Smooth muscle cell of the brain vasculature (primary cell): Measurements from ENCODE around the gene RAD51B.
"Not testable (repeated sequence)": the region's sequence is repeated elsewhere in the genome, so short reads cannot be mapped to it uniquely, and the experiment has no call there.

Experiments
- DNase-seq: peaks from one replicate; pipeline ENCODE4 v3.0.0-alpha.2; 2012; ENCODE audit warnings: low read depth, low spot score

Gene RAD51B

DNA sequence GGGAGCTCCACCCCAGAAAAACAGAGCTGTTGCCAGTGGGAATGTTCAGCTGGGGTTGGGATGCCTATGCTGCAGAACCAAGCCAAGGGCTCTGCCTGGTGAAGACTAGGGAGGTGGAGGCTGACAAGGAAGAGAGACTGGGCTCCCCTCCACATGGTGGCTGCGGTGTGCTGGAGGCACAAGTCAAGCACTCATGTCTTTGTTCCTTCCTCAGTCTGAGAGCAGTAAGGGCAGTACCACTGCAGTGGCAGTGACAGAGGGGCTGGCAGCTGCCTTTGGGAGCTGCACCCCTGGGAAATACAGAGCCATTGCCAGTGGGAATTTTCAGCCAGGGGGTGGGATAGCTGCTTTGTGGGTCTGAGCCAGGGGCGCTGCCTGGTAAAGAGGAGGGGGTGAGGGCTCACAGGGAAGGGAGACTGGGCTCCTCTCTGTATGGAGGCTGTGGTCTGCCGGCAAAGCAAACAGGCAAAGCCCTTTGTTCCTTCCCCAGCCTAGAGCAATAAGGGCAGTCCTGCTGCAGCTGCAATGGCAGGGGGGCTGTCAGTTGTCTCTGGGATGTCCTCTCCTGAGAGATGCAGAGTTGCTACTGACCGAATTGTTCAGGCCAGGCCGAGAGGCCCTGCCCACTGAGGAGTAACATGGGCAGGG lies 255.9 kb downstream of the RAD51B start:
- DNase-seq: no peak

DNA sequence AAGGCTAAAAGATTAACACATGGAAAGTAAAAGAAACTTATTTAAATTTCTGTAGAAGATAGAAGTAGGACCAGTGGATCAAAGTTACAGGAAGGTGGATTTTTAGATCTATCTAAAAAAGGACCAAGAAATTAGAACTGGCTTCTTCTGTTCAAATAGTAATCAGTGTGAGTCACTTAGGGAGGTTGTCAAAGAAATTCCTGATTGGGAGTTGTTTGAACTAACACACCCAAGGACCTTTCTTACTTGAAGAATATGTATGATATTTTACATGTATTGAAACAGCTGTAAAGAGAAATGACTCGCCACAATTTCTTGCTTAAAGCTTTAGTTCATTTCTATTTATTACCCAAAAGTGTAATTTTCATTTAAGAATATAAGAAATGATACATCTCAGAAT lies 256.9 kb downstream of the RAD51B start:
- no peak for DNase-seq

DNA sequence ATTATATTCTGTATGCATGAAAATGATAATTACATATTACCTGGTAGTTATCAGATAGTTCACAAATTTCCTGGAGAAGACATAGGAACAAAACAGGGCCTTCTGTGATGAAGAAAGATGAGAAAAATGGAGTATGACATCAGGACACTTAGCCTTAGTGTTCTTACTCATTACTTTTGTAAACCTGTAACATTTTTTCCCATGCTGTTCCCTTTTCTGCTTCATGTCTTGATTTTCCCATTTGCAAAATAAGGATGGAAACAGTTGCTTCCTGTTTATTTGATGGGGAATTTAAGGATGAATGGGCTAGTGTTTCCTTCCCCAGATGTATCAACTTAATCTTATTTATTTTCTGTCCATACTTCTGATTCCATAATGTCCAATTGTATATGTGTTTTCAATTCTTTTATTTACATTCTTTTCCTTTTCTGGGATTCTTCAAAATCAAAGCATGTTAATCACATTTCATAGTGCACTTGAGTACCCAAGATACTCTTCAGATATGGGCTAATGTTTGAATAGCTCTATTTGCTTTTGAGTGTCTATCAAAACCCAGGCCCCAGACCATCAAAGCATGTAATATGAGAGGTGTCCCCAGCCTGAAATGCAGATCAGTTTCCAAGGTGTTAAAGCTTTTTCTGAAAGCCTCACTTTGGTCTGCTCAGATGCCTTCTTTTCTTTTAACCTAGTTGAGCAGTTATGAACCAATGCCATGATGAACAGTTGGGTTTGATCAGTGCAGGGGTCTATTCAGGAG lies 260.5 kb downstream of the RAD51B start:
- DNase-seq: no peak

DNA sequence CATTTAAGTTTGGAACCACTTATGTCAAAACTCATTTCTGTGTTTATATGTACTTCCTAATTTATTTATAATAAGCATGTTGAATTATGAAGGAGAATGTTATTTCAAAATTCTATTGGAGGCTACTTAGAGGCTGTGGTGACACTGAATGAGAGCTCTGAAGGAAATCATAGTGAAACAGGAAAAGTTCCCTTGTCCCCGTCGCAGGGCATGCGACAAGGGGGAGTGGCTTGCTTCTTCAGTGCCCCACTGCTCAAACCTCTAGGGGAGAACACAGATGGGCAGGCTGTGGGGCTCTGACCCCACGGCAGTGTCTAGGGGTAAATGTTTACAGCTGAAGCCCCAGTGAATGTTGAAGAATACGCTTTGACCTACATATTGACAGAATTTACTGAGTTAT lies 261.9 kb downstream of the RAD51B start:
- no peak for DNase-seq

DNA sequence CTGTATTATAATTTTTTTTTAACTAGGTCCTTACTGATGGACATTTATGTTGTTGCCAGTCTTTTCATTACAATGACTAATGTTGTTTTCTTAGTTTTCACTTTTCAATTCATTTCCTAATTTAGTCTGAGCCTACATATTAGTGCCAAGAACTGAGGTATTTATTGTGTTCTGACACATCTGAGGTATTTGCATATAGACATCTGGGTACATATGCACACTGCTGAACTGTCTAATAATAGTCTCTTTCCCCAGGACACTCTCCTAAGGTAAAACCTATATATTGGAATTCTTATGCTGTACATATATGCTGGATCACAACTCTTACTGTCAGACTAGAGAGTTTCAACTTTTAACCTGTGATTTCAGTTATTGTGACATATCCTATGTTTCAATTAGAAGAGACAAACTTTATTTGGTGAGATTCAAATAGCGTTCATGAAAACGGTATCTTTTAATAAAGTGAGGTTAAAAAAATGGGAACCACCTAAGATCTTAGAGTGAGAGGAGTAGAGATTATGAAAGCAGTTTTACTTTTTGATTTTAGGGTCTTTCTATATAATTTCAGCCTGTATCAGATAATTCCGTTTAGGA lies 263.2 kb downstream of the RAD51B start:
- DNase-seq: no peak

DNA sequence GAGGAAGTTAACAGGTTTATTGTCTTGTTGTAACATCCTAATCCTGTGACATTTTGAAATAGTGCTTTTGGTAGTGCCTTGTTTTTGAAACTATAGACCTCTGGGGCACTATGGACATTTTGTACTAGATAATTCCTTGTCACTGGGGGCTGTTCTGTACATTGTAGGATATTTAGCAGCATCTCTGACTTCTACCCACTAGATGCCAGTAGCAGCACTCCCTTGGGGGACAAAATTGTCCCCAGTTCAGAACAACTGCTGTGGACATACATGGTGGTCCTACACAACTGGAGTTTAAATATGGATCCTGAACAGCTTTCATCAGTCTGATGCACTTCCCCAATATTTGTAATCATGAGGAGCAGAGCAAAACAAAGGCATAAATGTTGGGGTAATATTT lies 264.7 kb downstream of the RAD51B start:
- no peak for DNase-seq

DNA sequence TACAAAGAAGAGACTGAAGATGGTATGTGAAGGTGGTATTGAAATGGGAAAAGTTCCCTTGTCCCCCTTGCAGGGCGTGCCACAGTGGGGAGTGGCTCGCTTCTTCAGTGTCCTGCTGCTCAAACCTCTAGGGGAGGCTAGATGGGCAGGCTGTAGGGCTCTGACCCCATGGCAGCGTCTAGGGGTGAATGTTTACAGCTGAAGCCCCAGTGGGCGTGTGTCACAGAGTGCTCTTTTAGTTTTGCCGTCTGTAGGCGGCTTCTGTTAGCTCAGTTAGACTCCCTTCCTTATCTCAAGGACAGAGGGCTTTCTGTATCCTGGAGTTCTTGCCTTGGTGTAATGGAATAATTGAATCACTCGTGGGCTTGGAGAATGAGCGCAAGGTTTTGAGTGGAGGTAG lies 266.2 kb downstream of the RAD51B start:
- no peak for DNase-seq

DNA sequence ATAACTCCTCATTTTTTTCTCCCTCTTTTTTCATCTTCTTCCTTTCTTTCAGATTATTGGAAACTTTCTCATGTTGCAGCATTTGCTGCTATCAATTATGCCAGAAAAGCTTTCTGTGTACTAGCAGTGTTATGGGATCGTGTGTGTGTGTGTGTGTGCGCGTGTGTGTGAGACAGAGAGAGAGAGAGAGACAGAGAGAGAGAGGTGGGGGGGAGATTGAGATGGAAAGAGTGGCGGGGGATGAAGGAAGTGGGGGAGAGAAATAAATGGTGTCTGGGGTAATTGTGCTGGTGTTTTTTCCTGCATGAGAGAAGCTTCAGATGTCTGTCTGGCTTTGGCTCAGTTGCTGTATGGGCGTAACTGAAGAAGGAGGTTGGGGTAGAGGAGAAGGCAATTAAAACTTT lies 268.9 kb downstream of the RAD51B start:
- DNase-seq: no peak

DNA sequence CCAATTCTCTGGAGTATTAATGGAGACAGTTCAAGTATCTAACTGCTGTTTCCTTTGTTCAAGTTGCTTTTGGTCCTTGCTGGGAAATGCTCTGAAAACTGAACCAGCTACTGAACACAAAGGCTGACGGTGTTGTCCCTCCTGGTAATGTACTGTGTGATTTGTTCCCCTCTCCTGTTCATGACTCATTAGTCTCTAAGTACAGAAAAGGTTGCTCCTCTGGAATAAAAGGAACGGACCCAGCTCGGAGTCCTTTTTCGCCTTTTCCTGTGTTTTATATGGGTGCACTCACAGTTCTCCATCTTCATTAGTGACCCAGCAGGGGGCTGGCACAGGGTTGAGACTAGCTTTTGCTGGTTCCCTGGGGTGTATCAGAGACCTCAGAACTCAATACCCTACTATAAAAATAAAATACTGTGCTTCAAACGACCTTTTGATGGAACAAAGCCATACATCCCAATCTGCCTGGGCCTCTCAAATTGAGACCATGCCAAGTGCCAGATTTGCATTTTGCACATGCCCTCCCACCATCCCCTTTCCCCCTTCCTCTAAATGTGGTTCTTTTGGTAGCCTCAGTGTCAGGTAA lies 269.7 kb downstream of the RAD51B start:
- DNase-seq: peak; percentile 21

DNA sequence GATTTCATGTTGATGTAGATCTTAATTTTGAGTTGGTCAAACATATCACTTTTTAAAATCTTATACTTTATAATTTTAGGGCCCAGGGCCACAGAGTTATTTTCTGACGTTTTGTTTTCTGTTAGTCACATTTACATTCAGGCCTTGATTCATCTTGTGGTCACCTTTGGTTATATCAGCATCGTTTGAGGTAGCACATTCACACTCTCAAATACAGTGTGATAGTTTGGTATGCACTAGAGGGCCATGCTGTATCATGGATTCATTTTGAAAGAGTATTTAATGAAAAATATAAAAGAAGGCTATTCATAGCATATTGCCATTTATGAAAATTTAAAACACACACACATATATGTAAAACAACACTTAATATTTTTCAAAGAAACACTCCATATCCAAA lies 274.6 kb downstream of the RAD51B start:
- DNase-seq: no peak

DNA sequence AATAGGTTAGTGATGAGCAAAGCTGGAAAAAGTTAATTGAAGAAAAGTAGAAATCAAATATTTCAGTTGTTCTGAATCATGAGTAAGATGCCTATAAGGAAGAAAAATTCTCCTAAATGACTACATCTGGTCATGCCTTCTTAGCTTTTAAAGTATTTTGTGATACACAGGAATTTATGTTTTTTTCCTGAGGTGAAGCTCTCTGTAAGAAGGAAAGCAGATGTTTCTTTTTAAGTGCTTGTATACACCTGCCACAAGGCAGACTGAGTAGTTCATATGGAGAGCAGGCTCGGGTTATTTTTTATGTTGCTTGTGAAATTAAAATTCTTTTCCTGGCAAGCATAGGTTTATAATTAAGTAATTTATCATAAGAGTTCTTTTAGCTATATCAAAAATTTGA lies 275.2 kb downstream of the RAD51B start:
- DNase-seq: no peak

DNA sequence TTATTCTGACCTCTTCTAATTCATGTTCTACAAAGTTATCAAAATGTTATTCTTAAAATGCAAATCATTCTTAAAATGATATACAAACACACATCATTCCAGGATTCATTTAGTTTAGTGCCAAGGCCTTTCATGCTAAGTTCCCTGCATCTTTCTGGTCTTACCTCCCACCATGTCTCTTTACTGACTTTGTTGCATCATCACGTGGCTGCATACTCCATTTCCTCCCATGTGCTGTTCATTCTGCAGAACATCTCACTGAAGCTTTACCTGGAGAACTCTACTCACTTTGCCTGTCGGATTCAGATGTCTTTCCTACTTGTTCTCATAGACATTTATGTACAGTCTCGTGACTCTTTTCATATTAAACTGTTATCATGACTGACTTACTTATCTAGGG lies 278.1 kb downstream of the RAD51B start:
- DNase-seq: no peak

DNA sequence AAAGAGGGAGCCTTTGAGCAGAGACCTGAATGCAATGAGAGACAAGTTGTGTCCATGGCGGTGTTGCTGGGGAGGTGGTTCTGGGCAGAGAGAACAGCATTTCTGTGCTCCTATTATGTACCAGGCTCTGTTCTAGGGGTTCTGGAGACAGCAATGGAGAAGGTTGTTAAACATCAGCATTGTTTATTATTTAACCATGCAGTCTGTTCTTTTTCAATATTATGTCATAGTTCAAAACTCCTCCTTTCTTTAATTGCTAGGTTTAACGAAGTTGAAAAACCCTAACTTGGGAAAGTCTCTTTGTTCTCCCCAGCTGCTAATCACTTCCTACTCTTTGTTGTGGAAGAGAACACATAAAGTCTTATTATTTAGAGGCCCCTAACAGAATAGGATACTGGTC lies 279.3 kb downstream of the RAD51B start:
- DNase-seq: no peak

DNA sequence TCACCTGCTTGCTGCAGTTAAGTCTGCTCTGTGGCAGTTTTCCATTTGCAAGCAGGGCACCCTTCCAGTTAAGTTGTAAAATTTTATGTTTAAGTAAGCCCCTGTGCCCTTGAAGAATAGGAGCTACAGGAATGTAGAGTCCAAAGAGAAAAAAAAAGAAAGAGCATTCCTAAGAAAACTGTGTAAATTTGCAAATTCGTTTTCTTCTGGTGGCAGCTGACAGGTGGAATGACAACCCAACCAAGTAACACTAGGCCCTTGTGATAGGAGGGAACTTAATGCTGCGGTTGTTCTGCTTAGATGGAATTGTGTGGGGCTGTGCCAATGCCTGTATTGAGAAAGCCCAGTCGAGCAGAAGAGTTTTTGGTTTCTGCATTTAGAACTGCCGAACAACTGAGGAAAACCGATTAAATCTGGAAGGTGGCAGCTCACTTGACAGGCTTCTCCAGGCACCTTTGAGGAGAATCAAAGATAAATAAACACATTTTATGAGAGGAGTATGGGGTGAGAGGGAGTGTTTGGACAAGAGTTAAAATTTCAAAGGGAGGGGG lies 280.0 kb downstream of the RAD51B start:
- no peak for DNase-seq

DNA sequence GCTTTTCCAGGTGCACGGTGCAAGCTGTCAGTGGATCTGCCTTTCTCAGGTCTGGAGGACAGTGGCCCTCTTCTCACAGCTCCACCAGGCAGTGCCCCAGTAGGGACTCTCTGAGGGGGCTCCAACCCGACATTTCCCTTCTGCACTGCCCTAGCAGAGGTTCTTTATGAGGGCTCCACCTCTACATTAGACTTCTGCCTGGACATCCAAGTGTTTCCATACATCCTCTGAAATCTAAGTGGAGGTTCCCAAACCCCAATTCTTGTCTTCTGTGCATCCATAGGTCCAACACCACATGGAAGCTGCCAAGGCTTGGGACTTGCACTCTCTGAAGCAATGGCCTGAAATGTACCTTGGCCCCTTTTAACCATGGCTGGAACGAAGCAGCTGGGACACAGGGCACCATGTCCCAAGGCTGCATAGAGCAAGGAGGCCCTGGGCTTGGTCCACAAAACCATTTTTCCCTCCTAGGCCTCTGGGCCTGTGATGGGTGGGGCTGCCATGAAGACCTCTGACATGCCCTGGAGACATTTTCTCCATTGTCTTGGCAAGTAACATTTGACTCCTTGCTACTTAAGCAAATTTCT lies 282.2 kb downstream of the RAD51B start:
- DNase-seq: not testable (repeated sequence)

DNA sequence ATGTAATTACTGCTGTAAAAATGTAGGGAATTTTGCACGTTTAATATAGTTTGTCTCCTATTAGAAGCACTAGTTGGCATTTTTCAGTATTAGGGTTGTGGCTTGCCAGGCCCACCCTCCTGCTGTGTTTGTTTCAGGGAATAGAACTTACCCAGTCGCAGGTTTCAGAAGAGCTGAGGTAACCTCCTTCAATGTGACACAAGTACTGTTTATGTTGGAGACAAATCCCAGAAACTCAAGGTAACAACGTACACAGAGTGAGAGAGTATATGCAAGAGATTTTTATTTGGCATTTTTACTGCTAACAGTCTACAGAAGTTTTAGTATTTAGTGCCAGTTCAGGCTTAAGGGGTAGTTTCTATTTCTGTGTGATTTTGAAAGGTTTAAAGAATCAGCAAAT lies 284.3 kb downstream of the RAD51B start:
- no peak for DNase-seq

DNA sequence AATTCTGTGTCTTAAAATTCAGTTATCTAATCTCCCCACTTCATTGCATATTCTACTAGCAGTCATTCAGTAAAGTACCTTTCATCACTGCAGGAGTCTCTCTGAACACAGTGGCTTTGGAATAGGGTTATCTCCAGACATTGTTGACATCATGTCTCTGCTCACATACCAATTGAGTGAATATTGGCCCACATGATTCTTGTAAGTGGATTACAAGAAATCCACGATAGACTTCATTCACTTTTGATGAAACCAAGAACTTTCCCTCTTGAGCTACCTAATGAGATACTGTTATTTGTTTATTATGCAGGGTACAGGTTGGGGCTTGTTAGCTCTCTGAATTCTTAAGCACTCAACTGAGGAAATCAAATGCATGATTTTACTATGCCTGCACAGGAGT lies 284.9 kb downstream of the RAD51B start:
- no peak for DNase-seq

DNA sequence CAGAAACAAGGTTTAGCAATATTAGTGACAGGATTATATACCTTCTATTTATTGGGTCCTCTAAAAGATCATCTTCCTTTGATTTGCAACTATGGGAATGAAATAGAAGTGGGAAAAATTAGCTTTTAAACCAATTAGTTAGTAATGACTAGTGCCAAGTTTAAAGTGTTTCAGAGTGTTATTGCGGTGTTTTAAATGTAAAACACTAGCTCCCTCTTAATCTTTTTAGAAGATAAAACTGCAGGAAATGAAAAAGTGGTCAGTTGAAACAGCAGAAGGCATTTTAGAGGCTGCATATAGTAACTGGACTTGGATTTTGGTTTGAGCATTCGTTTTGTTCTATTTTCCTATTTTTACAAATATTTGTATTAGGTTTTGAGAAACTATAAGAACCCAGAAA lies 286.2 kb downstream of the RAD51B start:
- DNase-seq: no peak

DNA sequence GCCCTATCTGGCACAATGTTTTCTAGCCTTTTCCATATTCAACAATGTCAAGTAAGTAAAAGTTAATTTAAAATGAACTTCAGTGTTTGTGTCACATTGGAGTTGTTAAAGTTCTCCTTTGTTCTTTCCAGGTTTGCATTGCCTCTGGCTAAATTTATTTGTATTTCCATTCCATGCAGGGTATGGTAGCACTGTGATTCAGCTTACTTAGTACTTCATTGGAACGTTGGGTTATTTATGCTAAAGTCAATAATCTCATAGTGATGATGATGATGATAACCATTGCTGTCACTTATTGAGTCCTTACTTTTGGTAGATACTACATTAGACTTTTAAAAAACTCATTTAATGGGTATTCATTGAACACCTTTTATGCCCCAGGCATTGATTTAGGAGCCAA lies 286.9 kb downstream of the RAD51B start:
- DNase-seq: no peak

DNA sequence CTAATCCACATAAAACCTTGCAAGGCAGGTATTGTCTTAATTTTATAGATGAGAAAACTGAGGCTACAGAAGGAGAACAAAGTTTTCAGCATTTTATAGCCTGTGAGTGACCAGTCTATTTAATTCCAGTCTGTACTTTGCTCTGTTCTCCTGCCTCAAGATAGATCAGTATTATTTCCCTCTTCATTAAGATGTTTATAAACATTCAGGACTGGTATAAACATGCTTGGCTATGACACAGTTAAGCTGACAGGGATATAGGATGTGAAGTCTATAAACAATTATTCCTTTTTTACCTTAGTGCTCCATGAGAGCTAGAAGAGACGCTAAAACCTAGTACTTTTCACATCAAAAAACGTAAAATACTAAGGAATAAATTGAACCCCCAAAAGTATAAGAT lies 287.3 kb downstream of the RAD51B start:
- no peak for DNase-seq

DNA sequence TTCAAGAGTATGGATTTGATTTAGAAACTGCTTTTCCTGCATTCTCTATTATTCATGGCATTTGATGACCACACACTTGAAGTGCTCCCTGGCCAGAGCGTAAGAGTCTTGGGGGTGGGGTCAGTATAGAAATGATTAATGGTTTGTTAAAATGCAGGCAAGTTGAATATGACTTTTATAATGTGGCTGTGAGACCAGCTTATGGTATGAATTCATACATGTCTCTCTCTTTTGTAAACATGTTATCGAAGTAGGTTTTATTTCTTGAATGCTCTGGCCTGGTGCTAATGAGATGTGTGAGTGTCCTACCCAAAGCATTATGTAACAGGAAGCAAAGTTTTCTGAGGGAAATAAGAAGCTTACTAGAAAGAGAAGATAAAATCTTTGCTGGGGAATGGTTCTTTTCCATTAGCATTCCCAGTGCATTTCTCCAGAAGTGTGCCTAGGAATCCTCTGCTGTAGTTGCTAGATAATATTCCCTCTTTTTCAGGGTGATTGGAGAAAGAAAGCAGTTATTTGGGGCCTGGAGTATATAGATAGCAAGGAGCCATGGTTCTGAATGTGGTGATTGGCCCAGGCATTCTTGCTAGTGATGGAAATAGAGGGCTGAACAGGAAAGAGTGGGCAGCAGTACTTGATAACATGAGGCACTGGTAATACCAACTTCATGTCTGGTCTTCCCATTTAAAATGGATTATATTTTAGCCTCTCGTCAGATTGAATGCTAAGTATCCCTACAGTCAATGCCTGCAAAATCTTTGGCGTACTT lies 289.7 kb downstream of the RAD51B start:
- no peak for DNase-seq
